K562 (cell line): ENCODE data around the gene NUFIP2. TPM values are rescaled to one million over a fixed set of nuclear protein-coding genes. Genes with fewer than 3 reads are reported as not detected.

Experiments
- ARID3A ChIP-seq: IDR thresholded peaks from 2 replicates; pipeline ENCODE4 v1.6.1; 2012; ENCODE audit warnings: low read depth, low read length, improper control_type of control experiment, borderline replicate concordance
- ARID3B ChIP-seq: fragments of 250-450 bp; sonication (Bioruptor Pico); IDR thresholded peaks from 2 replicates; pipeline ENCODE4 v1.4.0; 2020; ENCODE audit warnings: borderline replicate concordance
- ATF6 ChIP-seq: sonication (generic); formaldehyde crosslinking; IDR thresholded peaks from 2 replicates; pipeline ENCODE4 v1.4.0; 2020; ENCODE audit warnings: mild to moderate bottlenecking, missing genetic modification reagents
- HDAC2 ChIP-seq: fragments of 450-650 bp; IDR thresholded peaks from 2 replicates; pipeline ENCODE4 v1.6.1; 2016; ENCODE audit warnings: mild to moderate bottlenecking
- MCM2 ChIP-seq: fragments of 450-650 bp; IDR thresholded peaks from 2 replicates; pipeline ENCODE4 v1.6.1; 2017; ENCODE audit warnings: low read depth, mild to moderate bottlenecking
- MED1 ChIP-seq: sonication (generic); formaldehyde crosslinking; IDR thresholded peaks from 2 replicates; pipeline ENCODE4 v1.8.1; 2023; ENCODE audit warnings: missing genetic modification reagents, borderline replicate concordance
- NKRF ChIP-seq: fragments of 450-650 bp; IDR thresholded peaks from 2 replicates; pipeline ENCODE4 v1.6.1; 2016; ENCODE audit warnings: borderline replicate concordance
- POLR2AphosphoS2 ChIP-seq: IDR thresholded peaks from 2 replicates; pipeline ENCODE4 v1.6.1; 2012; ENCODE audit warnings: low read length, improper control_type of control experiment
- RREB1 ChIP-seq: fragments of 250-450 bp; sonication (Bioruptor Pico); IDR thresholded peaks from 2 replicates; pipeline ENCODE4 v1.4.0; 2020
- SAFB ChIP-seq: fragments of 200-400 bp; formaldehyde crosslinking; IDR thresholded peaks from 2 replicates; pipeline ENCODE4 v1.6.1; 2017; ENCODE audit warnings: low read depth, low read length, borderline replicate concordance
- TAF1 ChIP-seq: IDR thresholded peaks from 2 replicates; pipeline ENCODE4 v1.6.1; 2011; ENCODE audit warnings: mild to moderate bottlenecking, low read length, moderate library complexity; ENCODE audit not compliant: insufficient read depth, control insufficient read depth, severe bottlenecking; ENCODE audit errors: extremely low read depth
- ZNF12 ChIP-seq: sonication (generic); formaldehyde crosslinking; IDR thresholded peaks from 2 replicates; pipeline ENCODE4 v1.4.0; 2020; ENCODE audit warnings: mild to moderate bottlenecking, missing genetic modification reagents
- ZNF766 ChIP-seq: fragments of 200-800 bp; sonication (Bioruptor generic); conservative IDR thresholded peaks from 2 replicates; pipeline ENCODE4 v1.6.1; 2016; ENCODE audit warnings: missing genetic modification characterization, missing compliant biosample characterization
- polyA plus RNA-seq, 8 experiments: library from polyadenylated mRNA; depleted of rRNA in 4 of 8; stranded (reverse) in 5 of 8; unstranded in 3 of 8; fragments of >200 nt; fragmentation: Nextera tagmentation in 2 of 8; fragmentation: Illumina TruSeq in 1 of 8; extraction: Ambion mirVana in 2 of 8; extraction: Trizol in 1 of 8; gene quantifications; 2 replicates each; pipeline versions ENCODE4 v1.2.1 to v1.2.3, GENCODE V29; 2011 to 2014; ENCODE audit warnings: inconsistent platforms in 1 of 8, missing spikeins in 1 of 8
- total RNA-seq, 7 experiments: library from RNA; depleted of rRNA in 6 of 7; stranded (reverse); fragments of >200 nt in 6 of 7; fragmentation: Illumina TruSeq in 2 of 7; extraction: Trizol in 2 of 7; gene quantifications; 2 replicates each; pipeline versions ENCODE4 v1.2.1 to v1.2.3, GENCODE V29; 2011 to 2021; ENCODE audit warnings: low replicate concordance in 1 of 7

Gene NUFIP2
- total and polyA plus RNA-seq, 9 of the 15 experiments (the other 6 are each of a cell fraction or from before 2014, with no cell fraction given), result 4.9 to 40.7 (median 18.5) TPM

GRCh38 chr17:29293890-29294579 lies at the start of gene NUFIP2 (continued):
- TF ChIP-seq POLR2AphosphoS2 (peak; percentile 82; the same call in 1 of the 2 replicates), HDAC2 (peak; percentile 82; the same call in 1 of the 2 replicates), ARID3A (no peak), ZNF766 (CRISPR knock-in tag) (peak; percentile 52; the same call in 1 of the 2 replicates), MED1 (CRISPR knock-in tag) (no peak), RREB1 (CRISPR knock-in tag) (0 out of 2 replicates have a peak, but pooled peaks have one; percentile 58), TAF1 (peak; percentile 99), ZNF12 (0 out of 2 replicates have a peak, but pooled peaks have one; percentile 43), SAFB (peak; percentile 16; the same call in 1 of the 2 replicates), MCM2 (no peak), ATF6 (CRISPR knock-in tag) (no peak), NKRF (peak; percentile 91), ARID3B (CRISPR knock-in tag) (no peak)
